Nephron progenitor cell (in vitro differentiated cells): ENCODE results near the gene ISOC2.
A peak's percentile ranks its signal among the peaks of the same experiment; 100 is the strongest.

Experiments used
- DNase-seq: peaks from one replicate; pipeline ENCODE4 v3.0.0; 2021
- H3K27ac Mint-ChIP-seq: 2 replicates; pipeline ENCODE4 v1.8.0; 2021; ENCODE audit warnings: mild to moderate bottlenecking, moderate library complexity, mixed read lengths
- H3K27me3 Mint-ChIP-seq: 2 replicates; pipeline ENCODE4 v1.8.0; 2021; ENCODE audit warnings: mild to moderate bottlenecking, low read depth, mixed read lengths; ENCODE audit not compliant: poor library complexity
- H3K36me3 Mint-ChIP-seq: 2 replicates; pipeline ENCODE4 v1.8.0; 2021; ENCODE audit warnings: low read depth, mixed read lengths
- H3K4me1 Mint-ChIP-seq: 2 replicates; pipeline ENCODE4 v1.8.0; 2021; ENCODE audit warnings: mixed read lengths
- H3K4me3 Mint-ChIP-seq: 2 replicates; pipeline ENCODE4 v1.8.0; 2021; ENCODE audit warnings: mild to moderate bottlenecking, moderate library complexity, mixed read lengths
- H3K9me3 Mint-ChIP-seq: 2 replicates; pipeline ENCODE4 v1.8.0; 2021; ENCODE audit warnings: mild to moderate bottlenecking, moderate library complexity, mixed read lengths
- CTCF ChIP-seq: fragments of 200-600 bp; sonication (generic); IDR thresholded peaks from 2 replicates; pipeline ENCODE4 v1.5.0; 2021; ENCODE audit warnings: antibody characterized with exemption

Gene ISOC2

DNA sequence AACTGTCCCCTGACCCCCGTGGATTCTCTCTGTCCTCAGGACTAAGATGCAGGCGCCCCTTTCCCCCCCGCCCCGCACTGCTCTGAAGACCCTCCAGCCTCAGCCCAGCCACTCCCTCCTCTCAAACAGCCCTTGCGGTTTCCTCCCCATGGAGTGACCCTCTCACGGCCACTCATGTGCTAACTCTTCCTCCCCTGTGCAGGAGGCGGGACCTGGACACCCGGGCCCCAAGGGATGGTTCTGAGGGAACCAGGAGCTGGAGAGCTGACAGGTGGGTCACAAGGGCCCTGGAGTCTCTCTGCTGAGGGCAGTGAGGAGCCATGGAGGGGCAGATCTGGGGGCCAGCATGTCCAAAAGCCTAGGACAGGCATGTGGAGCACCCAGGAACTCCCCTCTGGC lies 1.9 kb downstream of the ISOC2 start:
- DNase-seq = no peak
- H3K27ac Mint-ChIP-seq = no peak overlapping the region
- H3K4me3 Mint-ChIP-seq = peak overlapping the region; percentile 85
- H3K9me3 Mint-ChIP-seq = no peaks in the 10 kb centered on the region
- peaks cover 45% of the 10 kb centered on the region for H3K4me1 Mint-ChIP-seq
- no peak for TF ChIP-seq CTCF
- peaks cover 9% of the 10 kb centered on the region for H3K36me3 Mint-ChIP-seq
- peaks cover 25% of the 10 kb centered on the region for H3K27me3 Mint-ChIP-seq

DNA sequence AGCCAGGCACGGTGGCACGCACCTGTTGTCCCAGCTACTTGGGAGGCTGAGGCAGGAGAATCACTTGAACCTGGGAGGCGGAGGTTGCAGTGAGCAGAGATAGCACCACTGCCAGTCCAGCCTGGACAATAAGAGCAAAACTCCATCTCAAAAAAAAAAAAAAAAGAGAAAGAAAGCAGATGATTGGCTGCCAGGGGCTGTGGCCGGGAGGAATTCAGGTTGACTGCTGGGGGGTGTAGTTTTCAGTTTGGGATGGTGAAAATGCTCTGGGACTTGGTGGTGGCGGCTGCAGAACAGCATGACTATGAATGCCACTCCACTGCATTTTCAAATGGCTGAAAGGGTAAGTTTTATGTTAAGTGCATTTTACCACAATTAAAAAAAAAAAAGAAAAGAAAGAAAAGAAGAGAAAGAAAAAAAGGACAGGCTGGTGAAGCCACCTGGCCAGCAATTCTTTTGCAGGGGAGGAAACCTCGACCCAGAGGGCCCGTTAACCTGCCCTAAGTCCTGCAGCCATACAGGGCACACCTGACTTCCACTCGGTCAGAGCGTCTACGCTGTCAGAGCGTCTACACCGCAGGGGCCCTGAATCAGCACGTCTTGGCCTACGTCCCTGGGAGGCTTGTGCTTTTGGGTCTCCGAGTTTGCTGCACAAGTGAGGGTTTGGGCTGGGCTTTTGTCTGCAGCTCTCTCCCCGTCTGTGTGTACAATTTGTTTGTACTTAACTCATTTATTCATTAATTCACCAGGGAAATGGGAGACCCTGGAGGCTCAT lies 3.6 kb downstream of the ISOC2 start:
- H3K4me1 Mint-ChIP-seq = peaks cover 58% of the 10 kb centered on the region
- no peak overlapping the region for H3K27ac Mint-ChIP-seq
- H3K9me3 Mint-ChIP-seq = no peaks in the 10 kb centered on the region
- H3K4me3 Mint-ChIP-seq = no peak overlapping the region
- peaks cover 17% of the 10 kb centered on the region for H3K36me3 Mint-ChIP-seq
- peaks cover 29% of the 10 kb centered on the region for H3K27me3 Mint-ChIP-seq
- TF ChIP-seq CTCF = no peak
- no peak for DNase-seq

GRCh38 chr19:55456347-55456746 lies 5.1 kb downstream of the ISOC2 start:
- no peak for DNase-seq
- H3K4me3 Mint-ChIP-seq = no peak overlapping the region
- TF ChIP-seq CTCF = no peak
- H3K4me1 Mint-ChIP-seq = peaks cover 57% of the 10 kb centered on the region
- peaks cover 33% of the 10 kb centered on the region for H3K27me3 Mint-ChIP-seq
- no peak overlapping the region for H3K27ac Mint-ChIP-seq
- H3K9me3 Mint-ChIP-seq = no peaks in the 10 kb centered on the region
- peaks cover 17% of the 10 kb centered on the region for H3K36me3 Mint-ChIP-seq

DNA sequence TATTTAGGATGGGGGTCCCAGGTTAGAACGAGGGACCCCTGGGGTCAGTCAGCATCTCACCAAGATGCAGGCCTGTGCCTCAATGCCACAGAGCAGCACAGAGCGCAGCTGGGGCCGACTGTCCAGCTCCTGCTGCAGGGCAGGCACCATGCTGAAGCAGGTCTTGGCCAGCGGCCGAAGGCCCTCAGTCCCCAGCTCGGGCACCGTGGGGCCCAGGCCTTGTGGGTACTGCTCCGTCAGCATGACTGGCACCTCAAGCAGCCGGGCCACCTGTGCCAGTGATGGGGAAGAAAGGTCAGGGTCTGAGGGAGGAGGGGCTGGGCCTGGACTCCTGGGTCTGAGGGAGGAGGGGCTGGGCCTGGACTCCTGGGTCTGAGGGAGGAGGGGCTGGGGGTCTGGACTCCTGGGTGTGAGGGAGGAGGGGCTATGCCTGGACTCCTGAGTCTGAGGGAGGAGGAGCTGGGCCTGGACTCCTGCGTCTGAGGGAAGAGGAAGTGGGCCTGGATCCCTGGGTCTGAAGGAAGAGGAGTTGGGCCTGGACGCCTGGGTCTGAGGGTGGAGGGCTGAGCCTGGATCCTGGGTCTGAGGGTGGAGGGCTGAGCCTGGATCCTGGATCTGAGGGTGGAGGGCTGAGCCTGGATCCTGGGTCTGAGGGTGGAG lies 5.7 kb downstream of the ISOC2 start:
- no peak for TF ChIP-seq CTCF
- no peak overlapping the region for H3K27ac Mint-ChIP-seq
- peaks cover 37% of the 10 kb centered on the region for H3K27me3 Mint-ChIP-seq
- no peak overlapping the region for H3K4me3 Mint-ChIP-seq
- no peaks in the 10 kb centered on the region for H3K9me3 Mint-ChIP-seq
- peaks cover 55% of the 10 kb centered on the region for H3K4me1 Mint-ChIP-seq
- H3K36me3 Mint-ChIP-seq = peaks cover 17% of the 10 kb centered on the region
- DNase-seq = no peak

GRCh38 chr19:55454787-55455243 lies 6.6 kb downstream of the ISOC2 start:
- Mint-ChIP-seq H3K9me3 (no peaks in the 10 kb centered on the region), H3K4me1 (peaks cover 50% of the 10 kb centered on the region), H3K36me3 (peaks cover 17% of the 10 kb centered on the region), H3K4me3 (no peak overlapping the region), H3K27ac (no peak overlapping the region), H3K27me3 (peaks cover 40% of the 10 kb centered on the region)
- peak; percentile 57 for TF ChIP-seq CTCF
- peak; percentile 69 for DNase-seq
